ENCODE measurements around the gene PYCR2.
"Not testable (repeated sequence)": the region's sequence is repeated elsewhere in the genome, so short reads cannot be mapped to it uniquely, and the experiment has no call there.

The PYCR2 gene

DNA sequence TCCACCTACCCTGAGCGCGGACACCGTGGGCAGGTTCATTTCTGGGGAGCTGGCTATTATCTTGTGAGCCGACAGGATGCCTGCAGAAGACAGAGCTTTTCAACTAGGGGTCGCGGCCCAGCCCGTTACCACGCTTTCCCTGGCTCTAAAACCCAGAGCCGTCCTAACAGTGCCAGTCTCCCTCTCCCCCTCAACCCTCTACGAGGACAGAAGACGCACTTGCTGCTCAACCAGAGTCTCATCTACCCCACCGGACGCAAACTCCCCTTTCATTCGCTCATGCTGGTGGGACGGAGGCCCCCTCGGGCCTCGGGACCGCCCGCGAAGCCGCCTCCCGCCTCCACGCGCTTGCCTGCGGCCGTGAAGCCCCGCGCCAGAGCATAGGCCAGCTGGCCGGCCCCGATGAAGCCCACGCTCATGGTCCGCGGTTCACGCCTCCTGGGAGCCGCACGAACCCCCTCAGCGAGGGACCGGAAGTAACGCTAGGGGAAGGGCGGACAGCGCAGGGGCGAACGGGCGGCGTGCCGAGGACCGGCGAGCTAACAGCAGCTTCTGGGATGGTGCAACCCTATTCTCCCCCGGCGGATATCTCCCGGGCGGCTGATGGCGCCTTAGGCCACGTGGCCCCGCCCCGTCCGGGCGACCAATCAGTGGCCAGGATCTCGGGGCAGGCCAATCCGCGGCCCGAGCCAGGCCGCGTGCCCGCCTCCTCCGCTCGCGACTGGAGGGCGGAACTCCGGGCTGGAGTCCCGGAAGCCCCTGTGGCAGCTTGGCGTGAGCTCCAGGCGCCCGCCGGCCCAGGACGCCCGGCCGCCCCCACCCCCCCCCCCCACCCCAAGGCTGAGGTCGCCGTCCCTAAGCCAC, at the start of gene PYCR2:
PYCR2 (minus strand) TSS at position 559 of the 864 bp plus-strand sequence; CDS start at position 419, 140 bp downstream.
- TF ChIP-seq, protein P1, sequence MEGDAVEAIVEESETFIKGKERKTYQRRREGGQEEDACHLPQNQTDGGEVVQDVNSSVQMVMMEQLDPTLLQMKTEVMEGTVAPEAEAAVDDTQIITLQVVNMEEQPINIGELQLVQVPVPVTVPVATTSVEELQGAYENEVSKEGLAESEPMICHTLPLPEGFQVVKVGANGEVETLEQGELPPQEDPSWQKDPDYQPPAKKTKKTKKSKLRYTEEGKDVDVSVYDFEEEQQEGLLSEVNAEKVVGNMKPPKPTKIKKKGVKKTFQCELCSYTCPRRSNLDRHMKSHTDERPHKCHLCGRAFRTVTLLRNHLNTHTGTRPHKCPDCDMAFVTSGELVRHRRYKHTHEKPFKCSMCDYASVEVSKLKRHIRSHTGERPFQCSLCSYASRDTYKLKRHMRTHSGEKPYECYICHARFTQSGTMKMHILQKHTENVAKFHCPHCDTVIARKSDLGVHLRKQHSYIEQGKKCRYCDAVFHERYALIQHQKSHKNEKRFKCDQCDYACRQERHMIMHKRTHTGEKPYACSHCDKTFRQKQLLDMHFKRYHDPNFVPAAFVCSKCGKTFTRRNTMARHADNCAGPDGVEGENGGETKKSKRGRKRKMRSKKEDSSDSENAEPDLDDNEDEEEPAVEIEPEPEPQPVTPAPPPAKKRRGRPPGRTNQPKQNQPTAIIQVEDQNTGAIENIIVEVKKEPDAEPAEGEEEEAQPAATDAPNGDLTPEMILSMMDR (IDR thresholded peaks at IDR 0.05), result no peak
- TF ChIP-seq ZFX (IDR thresholded peaks at IDR 0.05; ENCODE audit: borderline replicate concordance), result no peak
- H3K27ac ChIP-seq, result peak within 1 kb of the TSS; percentile 94

DNA sequence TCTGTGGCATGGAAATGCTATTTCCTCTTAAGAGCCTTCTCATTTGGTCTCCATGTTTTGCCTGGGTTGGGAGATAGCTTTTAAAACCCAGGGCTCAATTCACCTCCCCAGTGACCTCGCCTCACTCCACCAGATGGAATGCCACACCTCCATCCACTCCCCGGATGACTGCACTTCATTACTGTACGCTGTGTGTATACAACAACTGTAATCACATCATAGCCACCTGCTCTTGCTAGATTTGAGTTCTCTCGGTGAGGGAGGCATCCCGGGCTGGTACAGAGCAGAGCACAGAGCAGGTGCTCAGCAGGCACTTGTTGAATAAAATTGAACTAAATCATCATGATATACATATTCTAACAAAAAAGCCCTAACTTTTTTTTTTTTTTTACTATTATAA, 49.1 kb upstream of the PYCR2 start:
- TF ChIP-seq, protein P1 (IDR thresholded peaks at IDR 0.05), result no peak
- no peak for TF ChIP-seq ZFX (IDR thresholded peaks at IDR 0.05; ENCODE audit: borderline replicate concordance)
- H3K27ac ChIP-seq, result no peak overlapping the region

DNA sequence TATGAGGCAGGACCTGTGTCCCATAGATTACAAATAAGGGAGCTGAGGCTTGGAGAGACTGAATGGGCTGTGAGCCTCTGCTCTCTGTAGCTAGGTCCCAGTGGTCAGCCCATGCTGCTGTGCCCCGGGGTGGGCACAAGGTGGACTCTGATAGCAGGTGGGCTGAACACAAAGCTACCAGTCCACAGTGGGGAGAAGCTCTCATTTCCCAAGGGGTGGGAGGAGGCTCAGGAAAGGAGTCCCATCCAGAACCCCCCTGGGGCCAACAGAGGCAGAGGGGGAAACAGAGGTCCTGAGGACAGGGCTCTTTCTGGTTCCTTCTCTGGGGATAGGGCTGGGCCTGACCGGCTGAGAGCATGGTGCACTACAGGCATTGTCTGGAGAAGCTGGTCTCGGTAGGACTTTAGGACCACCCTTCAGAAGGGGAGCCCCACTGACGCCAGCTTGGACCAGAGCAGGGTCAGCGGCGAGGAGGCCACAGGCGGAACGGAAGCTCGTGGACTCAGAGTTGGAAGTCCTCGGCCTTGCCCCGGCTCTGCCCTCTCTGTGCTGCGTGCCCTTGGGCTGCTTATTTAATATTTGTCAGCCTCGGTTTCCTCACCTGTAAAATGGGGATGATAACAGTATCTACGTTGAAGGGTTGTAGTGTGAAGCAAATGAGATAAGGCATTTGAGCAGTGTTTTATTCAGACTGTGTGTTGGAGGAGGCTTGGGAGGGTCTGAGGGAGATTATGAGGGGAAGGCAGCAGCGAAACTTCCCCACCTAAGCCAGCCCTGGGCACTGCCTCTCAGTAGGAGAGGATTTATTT, 48.5 kb upstream of the PYCR2 start:
- TF ChIP-seq ZFX (IDR thresholded peaks at IDR 0.05; ENCODE audit: borderline replicate concordance), result no peak
- TF ChIP-seq, protein P1 (IDR thresholded peaks at IDR 0.05), result no peak

DNA sequence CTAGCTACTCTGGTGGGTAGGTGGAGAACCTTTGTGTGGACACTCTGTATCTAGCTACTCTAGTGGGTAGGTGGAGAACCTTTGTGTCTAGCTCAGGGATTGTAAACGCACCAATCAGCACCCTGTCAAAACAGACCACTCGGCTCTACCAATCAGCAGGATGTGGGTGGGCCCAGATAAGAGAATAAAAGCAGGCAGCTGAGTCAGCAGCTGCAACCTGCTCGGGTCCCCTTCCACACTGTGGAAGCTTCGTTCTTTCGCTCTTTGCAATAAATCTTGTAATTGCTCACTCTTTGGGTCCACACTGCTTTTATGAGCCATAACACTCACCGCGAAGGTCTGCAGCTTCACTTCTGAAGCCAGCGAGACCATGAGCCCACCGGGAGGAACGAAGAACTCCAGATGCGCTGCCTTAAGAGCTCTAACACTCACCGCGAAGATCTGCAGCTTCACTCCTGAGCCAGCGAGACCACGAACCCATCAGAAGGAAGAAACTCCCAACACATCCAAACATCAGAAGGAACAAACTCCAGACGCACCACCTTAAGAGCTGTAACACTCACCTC, 46.6 kb upstream of the PYCR2 start:
- H3K27ac ChIP-seq, result not testable (repeated sequence)

More for the DNA sequence above, 48.5 kb upstream of the PYCR2 start:
- no peak overlapping the region for H3K27ac ChIP-seq

DNA sequence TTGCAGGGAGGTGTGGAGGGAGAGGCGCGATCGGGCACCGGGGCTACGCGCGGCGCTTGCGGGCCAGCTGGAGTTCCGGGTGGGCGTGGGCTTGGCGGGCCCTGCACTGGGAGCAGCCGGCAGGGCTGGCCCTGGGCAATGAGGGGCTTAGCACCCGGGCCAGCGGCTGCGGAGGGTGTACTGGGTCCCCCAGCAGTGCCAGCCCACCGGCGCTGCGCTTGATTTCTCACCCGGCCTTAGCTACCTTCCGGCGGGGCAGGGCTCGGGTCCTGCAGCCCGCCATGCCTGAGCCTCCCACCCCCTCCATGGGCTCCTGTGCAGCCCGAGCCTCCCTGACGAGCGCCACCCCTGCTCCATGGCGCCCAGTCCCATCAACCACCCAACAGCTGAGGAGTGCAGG, 45.7 kb upstream of the PYCR2 start:
- H3K27ac ChIP-seq, result not testable (repeated sequence)

DNA sequence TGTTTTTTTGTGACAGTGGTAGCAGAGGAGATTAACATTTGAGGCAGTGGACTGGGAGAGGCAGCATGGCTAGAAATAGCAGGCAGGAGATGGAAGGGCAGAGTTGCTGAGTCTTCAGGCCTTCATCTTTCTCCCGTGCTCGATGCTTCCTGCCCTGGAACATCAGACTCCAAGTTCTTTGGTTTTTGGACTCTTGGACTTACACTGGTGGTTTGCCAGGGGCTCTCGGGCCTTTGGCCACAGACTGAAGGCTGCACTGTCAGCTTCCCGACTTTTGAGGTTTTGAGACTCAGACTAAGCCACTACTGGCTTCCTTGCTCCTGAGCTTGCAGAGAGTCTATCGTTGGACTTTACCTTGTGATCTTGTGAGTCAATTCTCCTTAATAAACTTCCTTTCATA, 41.2 kb upstream of the PYCR2 start:
- TF ChIP-seq, protein P1 (IDR thresholded peaks at IDR 0.05), result no peak
- no peak for TF ChIP-seq ZFX (IDR thresholded peaks at IDR 0.05; ENCODE audit: borderline replicate concordance)
- H3K27ac ChIP-seq, result no peak overlapping the region

DNA sequence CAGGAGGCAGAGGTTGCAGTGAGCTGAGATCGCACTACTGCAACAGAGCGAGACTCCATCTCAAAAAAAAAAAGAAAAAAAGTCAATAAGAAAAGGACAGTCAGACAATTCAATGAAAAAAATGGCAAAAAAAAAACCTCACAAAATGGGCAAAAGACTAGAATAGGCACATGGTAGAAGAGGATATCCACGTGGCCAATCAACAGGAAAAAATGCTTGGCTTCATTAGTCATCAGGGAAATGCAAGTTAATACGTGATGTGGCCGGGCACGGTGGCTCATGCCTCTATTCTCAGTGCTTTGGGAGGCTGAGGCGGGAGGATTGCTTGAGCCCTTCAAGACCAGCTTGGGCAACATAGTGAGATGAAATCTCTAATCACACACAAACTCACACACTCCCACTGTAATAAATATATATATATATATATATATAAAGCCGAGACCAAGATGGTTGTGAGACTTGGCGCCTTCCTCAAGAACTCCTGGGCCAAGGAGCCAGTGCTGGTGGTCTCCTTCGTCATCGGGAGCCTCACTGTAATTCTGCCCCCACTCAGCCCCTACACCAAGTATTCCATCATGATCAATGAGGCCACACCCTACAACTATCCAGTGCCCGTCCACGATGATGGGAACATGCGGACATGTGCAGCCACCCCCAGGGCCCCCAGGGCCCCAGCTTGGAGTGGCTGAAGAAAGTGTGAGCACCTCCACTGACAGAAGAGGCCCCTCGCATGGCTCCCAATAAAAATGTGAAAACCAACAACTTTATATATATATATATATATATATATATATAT, 39.9 kb upstream of the PYCR2 start:
- no peak overlapping the region for H3K27ac ChIP-seq
- no peak for TF ChIP-seq ZFX (IDR thresholded peaks at IDR 0.05; ENCODE audit: borderline replicate concordance)
- TF ChIP-seq, protein P1 (IDR thresholded peaks at IDR 0.05), result no peak
